ENCODE measurements around the gene HOXA5. TPM values are rescaled to one million over a fixed set of nuclear protein-coding genes. Genes with fewer than 3 reads are reported as not detected.
A peak's percentile ranks its signal among the peaks of the same experiment; 100 is the strongest.

HOXA5 gene
- total RNA-seq, 1 donor, result 10.8 TPM

GRCh38 chr7:27157702-27158431, 14.4 kb upstream of the HOXA5 start:
- TF ChIP-seq, protein P1, sequence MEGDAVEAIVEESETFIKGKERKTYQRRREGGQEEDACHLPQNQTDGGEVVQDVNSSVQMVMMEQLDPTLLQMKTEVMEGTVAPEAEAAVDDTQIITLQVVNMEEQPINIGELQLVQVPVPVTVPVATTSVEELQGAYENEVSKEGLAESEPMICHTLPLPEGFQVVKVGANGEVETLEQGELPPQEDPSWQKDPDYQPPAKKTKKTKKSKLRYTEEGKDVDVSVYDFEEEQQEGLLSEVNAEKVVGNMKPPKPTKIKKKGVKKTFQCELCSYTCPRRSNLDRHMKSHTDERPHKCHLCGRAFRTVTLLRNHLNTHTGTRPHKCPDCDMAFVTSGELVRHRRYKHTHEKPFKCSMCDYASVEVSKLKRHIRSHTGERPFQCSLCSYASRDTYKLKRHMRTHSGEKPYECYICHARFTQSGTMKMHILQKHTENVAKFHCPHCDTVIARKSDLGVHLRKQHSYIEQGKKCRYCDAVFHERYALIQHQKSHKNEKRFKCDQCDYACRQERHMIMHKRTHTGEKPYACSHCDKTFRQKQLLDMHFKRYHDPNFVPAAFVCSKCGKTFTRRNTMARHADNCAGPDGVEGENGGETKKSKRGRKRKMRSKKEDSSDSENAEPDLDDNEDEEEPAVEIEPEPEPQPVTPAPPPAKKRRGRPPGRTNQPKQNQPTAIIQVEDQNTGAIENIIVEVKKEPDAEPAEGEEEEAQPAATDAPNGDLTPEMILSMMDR (IDR thresholded peaks at IDR 0.05; ENCODE audit: insufficient read depth, low read depth, low read length), result no peak
- no peak overlapping the region for H3K4me3 ChIP-seq (ENCODE audit: low read depth, low read length)
- no peak for DNase-seq (ENCODE audit: low read depth)

GRCh38 chr7:27156916-27157701, 13.6 kb upstream of the HOXA5 start:
- H3K4me3 ChIP-seq (ENCODE audit: low read depth, low read length), result peak overlapping the region; percentile 60
- peak; percentile 16 for DNase-seq (ENCODE audit: low read depth)

DNA sequence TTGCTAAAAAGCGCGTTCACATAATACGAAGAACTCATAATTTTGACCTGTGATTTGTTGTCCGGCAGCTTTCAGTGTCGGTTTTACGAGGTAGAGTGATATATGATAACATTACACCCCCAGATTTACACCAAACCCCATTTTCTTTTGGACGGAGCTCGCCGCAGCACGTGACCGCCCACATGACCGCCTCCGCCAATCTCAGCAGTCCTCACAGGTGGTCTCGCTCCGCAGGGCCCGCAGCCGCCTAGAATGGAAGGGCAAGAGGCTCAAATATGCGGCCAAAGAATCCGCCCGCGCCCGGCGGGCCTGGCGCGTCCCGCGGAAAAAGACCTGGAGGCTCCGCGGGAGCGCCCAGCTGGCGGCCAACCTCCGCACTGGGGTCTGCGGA, 13.0 kb upstream of the HOXA5 start, which contains the start of gene HOXA7:
Gene HOXA7, minus strand, starts transcription at position 168 of the 391 bp plus-strand sequence. Its CDS starts 130 bp downstream, at position 38.
- DNase-seq (ENCODE audit: low read depth), result peak; percentile 75
- peak within 1 kb of the TSS; percentile 60 for H3K4me3 ChIP-seq (ENCODE audit: low read depth, low read length)
- TF ChIP-seq, protein P1 (IDR thresholded peaks at IDR 0.05; ENCODE audit: insufficient read depth, low read depth, low read length), result no peak

More at GRCh38 chr7:27156916-27157701, 13.6 kb upstream of the HOXA5 start:
- TF ChIP-seq, protein P1 (IDR thresholded peaks at IDR 0.05; ENCODE audit: insufficient read depth, low read depth, low read length), result no peak

DNA sequence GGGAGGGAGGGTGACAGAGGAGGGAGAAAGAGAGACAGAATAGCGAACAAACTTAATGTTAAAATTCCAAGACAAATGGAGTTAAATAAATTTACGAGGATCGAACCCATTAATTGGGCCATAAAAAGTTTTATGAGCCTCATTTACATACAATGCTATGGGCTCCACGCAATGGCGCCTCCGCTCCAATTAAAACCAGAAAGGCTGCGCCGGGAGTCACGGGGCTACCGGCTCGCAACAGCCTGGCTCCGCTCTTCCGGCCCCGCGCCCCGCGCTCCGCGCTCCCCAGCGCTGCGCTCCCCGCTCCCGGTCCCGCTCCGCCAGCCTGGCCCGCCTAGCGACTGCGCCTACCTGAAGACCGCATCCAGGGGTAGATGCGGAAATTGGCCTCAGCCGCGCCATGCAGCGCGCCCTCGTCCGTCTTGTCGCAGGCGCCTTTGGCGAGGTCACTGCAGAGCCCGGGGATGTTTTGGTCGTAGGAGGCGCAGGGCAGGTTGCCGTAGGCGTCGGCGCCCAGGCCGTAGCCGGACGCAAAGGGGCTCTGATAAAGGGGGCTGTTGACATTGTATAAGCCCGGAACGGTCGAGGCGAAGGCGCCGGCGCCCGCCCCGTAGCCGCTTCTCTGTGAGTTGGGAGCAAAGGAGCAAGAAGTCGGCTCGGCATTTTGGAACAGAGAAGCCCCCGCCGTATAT, 12.5 kb upstream of the HOXA5 start:
- H3K4me3 ChIP-seq (ENCODE audit: low read depth, low read length), result peak overlapping the region; percentile 60
- TF ChIP-seq, protein P1 (IDR thresholded peaks at IDR 0.05; ENCODE audit: insufficient read depth, low read depth, low read length), result no peak
- DNase-seq (ENCODE audit: low read depth), result peak; percentile 45

GRCh38 chr7:27154901-27155815, 11.7 kb upstream of the HOXA5 start:
- DNase-seq (ENCODE audit: low read depth), result peak; percentile 61

More at GRCh38 chr7:27154901-27155815, 11.7 kb upstream of the HOXA5 start:
- TF ChIP-seq, protein P1 (IDR thresholded peaks at IDR 0.05; ENCODE audit: insufficient read depth, low read depth, low read length), result no peak
- peak overlapping the region; percentile 60 for H3K4me3 ChIP-seq (ENCODE audit: low read depth, low read length)

Data from fibroblast of villous mesenchyme (primary cell).